ENCODE results near the gene OSBPL3. TPM values are rescaled to one million over a fixed set of nuclear protein-coding genes. Genes with fewer than 3 reads are reported as not detected.

OSBPL3 gene
- total and polyA plus RNA-seq, 7 donors: 0.60 to 6.3 (median 1.8) TPM

DNA sequence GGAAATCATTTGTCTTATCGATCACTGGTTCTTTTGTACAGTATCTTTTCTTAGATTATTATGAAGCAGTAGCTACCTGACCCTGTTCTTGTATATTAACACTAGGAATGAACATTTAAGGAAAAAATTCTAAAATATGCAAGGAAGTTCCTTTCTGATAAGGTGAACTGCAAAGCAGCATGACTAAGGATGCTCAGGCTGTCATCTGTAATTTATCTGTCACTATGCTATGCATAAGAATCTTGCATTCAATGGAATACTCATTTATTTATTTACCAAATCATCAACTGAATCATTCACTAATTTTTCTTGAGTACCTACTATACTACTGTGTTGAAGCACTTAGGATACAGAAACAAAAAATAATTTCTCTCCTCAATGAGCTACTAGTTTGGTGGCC, 228.5 kb downstream of the OSBPL3 start:
- DNase-seq: no peak
- no peak overlapping the region for H3K4me3 ChIP-seq
- no peaks in the 10 kb centered on the region for H3K27me3 ChIP-seq
- no peaks in the 10 kb centered on the region for H3K9me3 ChIP-seq
- H3K36me3 ChIP-seq: no peaks in the 10 kb centered on the region
- intact Hi-C loops (cut with DNase I): no loop called here
- WGBS, 2 donors: 85 to 94% methylated on average over 1 of the region's 1 CpG
- TF ChIP-seq POLR2A (IDR thresholded peaks at IDR 0.05) (no peak), POLR2AphosphoS5 (IDR thresholded peaks at IDR 0.05) (no peak)
- TF ChIP-seq, protein P1, sequence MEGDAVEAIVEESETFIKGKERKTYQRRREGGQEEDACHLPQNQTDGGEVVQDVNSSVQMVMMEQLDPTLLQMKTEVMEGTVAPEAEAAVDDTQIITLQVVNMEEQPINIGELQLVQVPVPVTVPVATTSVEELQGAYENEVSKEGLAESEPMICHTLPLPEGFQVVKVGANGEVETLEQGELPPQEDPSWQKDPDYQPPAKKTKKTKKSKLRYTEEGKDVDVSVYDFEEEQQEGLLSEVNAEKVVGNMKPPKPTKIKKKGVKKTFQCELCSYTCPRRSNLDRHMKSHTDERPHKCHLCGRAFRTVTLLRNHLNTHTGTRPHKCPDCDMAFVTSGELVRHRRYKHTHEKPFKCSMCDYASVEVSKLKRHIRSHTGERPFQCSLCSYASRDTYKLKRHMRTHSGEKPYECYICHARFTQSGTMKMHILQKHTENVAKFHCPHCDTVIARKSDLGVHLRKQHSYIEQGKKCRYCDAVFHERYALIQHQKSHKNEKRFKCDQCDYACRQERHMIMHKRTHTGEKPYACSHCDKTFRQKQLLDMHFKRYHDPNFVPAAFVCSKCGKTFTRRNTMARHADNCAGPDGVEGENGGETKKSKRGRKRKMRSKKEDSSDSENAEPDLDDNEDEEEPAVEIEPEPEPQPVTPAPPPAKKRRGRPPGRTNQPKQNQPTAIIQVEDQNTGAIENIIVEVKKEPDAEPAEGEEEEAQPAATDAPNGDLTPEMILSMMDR (IDR thresholded peaks at IDR 0.05): no peak
- no peak overlapping the region for H3K27ac ChIP-seq
- H3K4me1 ChIP-seq: peaks cover 0 to 4% (median 1%) of the 10 kb centered on the region in 4 donors

GRCh38 chr7:24750441-24751055, 229.4 kb downstream of the OSBPL3 start:
- TF ChIP-seq, protein P1 (IDR thresholded peaks at IDR 0.05): no peak
- TF ChIP-seq POLR2AphosphoS5 (IDR thresholded peaks at IDR 0.05): no peak
- TF ChIP-seq POLR2A (IDR thresholded peaks at IDR 0.05): no peak
- no peak for TF ChIP-seq EP300 (IDR thresholded peaks at IDR 0.05)
- 91% methylated on average over 3 of the region's 3 CpGs for WGBS, 2 donors
- Histone ChIP-seq H3K9me3 (no peaks in the 10 kb centered on the region), H3K36me3 (no peaks in the 10 kb centered on the region), H3K4me1 (no peaks in the 10 kb centered on the region), H3K27ac (no peak overlapping the region), H3K4me3 (no peak overlapping the region), H3K27me3 (no peaks in the 10 kb centered on the region)
- no peak for DNase-seq
- intact Hi-C loops (cut with DNase I): no loop called here

GRCh38 chr7:24748521-24748920, 231.5 kb downstream of the OSBPL3 start:
- 68 to 94% methylated on average over 2 of the region's 2 CpGs for WGBS, 2 donors
- TF ChIP-seq EP300 (IDR thresholded peaks at IDR 0.05) (no peak), POLR2AphosphoS5 (IDR thresholded peaks at IDR 0.05) (no peak), POLR2A (IDR thresholded peaks at IDR 0.05) (no peak)
- TF ChIP-seq, protein P1 (IDR thresholded peaks at IDR 0.05): no peak

More at GRCh38 chr7:24748521-24748920, 231.5 kb downstream of the OSBPL3 start:
- Histone ChIP-seq H3K36me3 (no peaks in the 10 kb centered on the region), H3K4me1 (no peaks in the 10 kb centered on the region), H3K27ac (no peak overlapping the region), H3K9me3 (no peaks in the 10 kb centered on the region), H3K4me3 (no peak overlapping the region), H3K27me3 (no peaks in the 10 kb centered on the region)
- DNase-seq: no peak
- intact Hi-C loops (cut with DNase I): no loop called here

Other genes starting within 250 kb of the OSBPL3 start
- 10 to 100 TPM in 3 of 4 donors, 1 to 10 TPM in 1; 7.1 to 11.9 (median 11.0) TPM for gene GSDME, start 222.7 kb downstream of the OSBPL3 start, total RNA-seq
- 1 to 10 TPM; 1.6 to 4.2 (median 2.6) TPM for gene GSDME, start 222.7 kb downstream of the OSBPL3 start, polyA plus RNA-seq
- gene CYCS, start 145.1 kb upstream of the OSBPL3 start, total RNA-seq: 10 to 100 TPM; 33.2 to 69.2 (median 48.7) TPM
- 100 to 1,000 TPM; 159 to 461 (median 336) TPM for gene CYCS, start 145.1 kb upstream of the OSBPL3 start, polyA plus RNA-seq
- not detected for gene NPVF, start 248.3 kb upstream of the OSBPL3 start, total RNA-seq
- not detected for gene NPVF, start 248.3 kb upstream of the OSBPL3 start, polyA plus RNA-seq

Data from sigmoid colon (tissue), 7 donors.